Transverse colon (tissue), 3 donors: ENCODE results near the gene PEX14.

Experiments used
- CTCF ChIP-seq, 5 experiments: fragments of 200-600 bp in 3 of 5; fragments of 450-650 bp in 2 of 5; sonication (generic) in 3 of 5; IDR thresholded peaks; 1 replicate in 2 of 5; 2 replicates in 3 of 5; pipeline ENCODE4 v1.5.1; 2016 to 2017; ENCODE audit warnings: antibody characterized with exemption in 5 of 5, inconsistent platforms in 3 of 5, mild to moderate bottlenecking in 2 of 5, moderate library complexity in 1 of 5
- POLR2A ChIP-seq: fragments of 450-650 bp; IDR thresholded peaks from one replicate; pipeline ENCODE4 v1.6.1; 2016; ENCODE audit warnings: antibody characterized with exemption, mild to moderate bottlenecking, moderate library complexity

- TF ChIP-seq CTCF (IDR thresholded peaks at IDR 0.05), result no peak
- no peak for TF ChIP-seq POLR2A
Measured at GRCh38 chr1:10648689-10649516, 174.2 kb downstream of the PEX14 start.
